HT1080 (cell line): ENCODE results near the gene PTPRE. TPM values are rescaled to one million over a fixed set of nuclear protein-coding genes. Genes with fewer than 3 reads are reported as not detected.
A peak's percentile ranks its signal among the peaks of the same experiment; 100 is the strongest.

ENCODE experiments used
- DNase-seq: peaks from one replicate; pipeline ENCODE4 v3.0.0-alpha.2; 2015; ENCODE audit warnings: low read depth
- polyA plus RNA-seq, 2 experiments: library from polyadenylated mRNA; depleted of rRNA; stranded (reverse); fragments of >200 nt; gene quantifications; 2 replicates each; pipeline ENCODE4 v1.2.3, GENCODE V29; 2015
- total RNA-seq: library from RNA; depleted of rRNA; stranded (reverse); fragments of >200 nt; shearing (Covaris generic); gene quantifications from 2 replicates; pipeline ENCODE4 v1.2.3, GENCODE V29; 2014; rRNA removed

Gene PTPRE, protein sequence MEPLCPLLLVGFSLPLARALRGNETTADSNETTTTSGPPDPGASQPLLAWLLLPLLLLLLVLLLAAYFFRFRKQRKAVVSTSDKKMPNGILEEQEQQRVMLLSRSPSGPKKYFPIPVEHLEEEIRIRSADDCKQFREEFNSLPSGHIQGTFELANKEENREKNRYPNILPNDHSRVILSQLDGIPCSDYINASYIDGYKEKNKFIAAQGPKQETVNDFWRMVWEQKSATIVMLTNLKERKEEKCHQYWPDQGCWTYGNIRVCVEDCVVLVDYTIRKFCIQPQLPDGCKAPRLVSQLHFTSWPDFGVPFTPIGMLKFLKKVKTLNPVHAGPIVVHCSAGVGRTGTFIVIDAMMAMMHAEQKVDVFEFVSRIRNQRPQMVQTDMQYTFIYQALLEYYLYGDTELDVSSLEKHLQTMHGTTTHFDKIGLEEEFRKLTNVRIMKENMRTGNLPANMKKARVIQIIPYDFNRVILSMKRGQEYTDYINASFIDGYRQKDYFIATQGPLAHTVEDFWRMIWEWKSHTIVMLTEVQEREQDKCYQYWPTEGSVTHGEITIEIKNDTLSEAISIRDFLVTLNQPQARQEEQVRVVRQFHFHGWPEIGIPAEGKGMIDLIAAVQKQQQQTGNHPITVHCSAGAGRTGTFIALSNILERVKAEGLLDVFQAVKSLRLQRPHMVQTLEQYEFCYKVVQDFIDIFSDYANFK
- total RNA-seq, result 24.6 and 32.0 TPM in 2 replicates
- polyA plus RNA-seq (2015; cell fraction: cytosol; rRNA removed), result 10.1 and 14.3 TPM in 2 replicates
- 23.4 and 33.9 TPM in 2 replicates for polyA plus RNA-seq (2015; cell fraction: nucleus; rRNA removed)

GRCh38 chr10:127906548-127907377 lies at the start of gene PTPRE:
Gene PTPRE, plus strand, starts transcription at chr10:127907103. Its CDS starts 133,779 bp downstream, at chr10:128040882.
- DNase-seq, result peak; percentile 64

GRCh38 chr10:127860592-127860991 lies 46.3 kb upstream of the PTPRE start:
- no peak for DNase-seq

GRCh38 chr10:127863231-127863825 lies 43.6 kb upstream of the PTPRE start:
- DNase-seq, result peak; percentile 78

GRCh38 chr10:127866276-127867013 lies 40.5 kb upstream of the PTPRE start:
- peak; percentile 65 for DNase-seq

GRCh38 chr10:127867805-127868204 lies 39.1 kb upstream of the PTPRE start:
- no peak for DNase-seq

DNA sequence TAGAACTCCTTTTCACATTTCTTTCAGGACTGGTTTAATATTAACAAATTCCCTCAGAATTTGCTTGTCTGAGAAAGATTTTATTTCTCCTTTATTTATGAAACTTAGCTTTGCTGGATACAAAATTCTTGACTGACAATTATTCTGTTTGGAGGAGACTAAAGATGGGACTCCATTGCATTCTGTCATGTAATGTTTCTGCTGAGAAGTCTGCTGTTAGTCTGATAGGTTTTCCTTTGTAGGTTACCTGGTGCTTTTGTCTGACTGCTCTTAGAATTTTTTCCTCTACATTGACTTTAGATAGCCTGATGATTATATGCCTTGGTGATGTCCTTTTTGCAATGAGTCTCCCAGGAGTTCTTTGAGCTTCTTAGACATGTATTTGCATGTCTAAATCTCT lies 37.6 kb upstream of the PTPRE start:
- no peak for DNase-seq

DNA sequence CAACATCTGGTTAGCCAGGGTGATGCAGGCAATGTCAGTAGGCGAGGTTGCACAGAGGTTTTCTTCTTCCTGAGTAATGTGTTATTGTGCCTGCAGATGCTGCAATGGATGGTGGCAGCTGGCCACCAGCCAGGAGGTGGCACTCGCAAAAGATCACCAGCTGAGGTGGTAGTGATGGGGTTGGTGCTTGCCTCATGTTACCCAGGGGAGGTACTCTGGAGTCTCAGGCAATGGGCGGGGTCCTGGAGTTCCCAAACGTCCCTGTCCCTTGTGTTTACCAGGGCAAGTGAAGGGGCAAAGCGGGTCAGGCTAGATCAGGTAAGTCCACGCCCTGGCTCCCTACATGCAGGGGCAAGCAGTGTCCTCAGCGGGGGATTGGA lies 35.3 kb upstream of the PTPRE start:
- no peak for DNase-seq

GRCh38 chr10:127872011-127872761 lies 34.7 kb upstream of the PTPRE start:
- DNase-seq, result no peak

DNA sequence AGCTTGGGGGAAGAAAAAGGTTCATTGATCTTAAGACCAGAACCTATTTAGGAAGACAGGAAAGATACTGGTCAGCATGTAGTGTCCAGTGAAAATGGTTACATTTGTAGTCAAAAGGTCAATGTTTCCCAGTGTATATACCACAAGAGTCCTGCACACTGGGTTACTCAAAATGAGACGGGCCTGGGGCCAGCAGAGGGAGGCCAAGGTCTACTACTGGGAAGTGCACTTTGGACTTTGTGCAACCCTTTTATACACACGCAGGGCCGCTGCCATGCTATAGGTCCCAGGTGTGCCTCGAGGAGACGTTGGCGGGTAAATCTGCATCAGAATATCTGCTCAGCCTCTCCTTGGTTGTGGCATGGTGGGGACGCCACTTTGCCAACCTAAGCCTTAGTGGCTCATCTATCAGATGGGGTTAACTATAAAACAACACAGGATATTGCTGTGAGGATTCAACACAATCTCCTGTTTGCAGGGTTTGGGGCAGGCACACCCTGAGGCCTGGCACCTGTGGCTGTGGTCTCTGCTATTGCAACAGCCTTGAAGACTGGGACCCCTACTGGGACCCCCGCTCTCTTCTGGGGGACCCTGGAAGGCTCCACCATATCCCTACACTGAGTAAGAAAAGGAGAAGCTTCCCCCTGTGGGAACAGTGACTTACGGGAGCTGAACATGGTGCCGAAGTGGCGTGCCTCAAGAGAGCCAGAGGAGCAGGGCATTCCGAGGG lies 33.9 kb upstream of the PTPRE start:
- no peak for DNase-seq

DNA sequence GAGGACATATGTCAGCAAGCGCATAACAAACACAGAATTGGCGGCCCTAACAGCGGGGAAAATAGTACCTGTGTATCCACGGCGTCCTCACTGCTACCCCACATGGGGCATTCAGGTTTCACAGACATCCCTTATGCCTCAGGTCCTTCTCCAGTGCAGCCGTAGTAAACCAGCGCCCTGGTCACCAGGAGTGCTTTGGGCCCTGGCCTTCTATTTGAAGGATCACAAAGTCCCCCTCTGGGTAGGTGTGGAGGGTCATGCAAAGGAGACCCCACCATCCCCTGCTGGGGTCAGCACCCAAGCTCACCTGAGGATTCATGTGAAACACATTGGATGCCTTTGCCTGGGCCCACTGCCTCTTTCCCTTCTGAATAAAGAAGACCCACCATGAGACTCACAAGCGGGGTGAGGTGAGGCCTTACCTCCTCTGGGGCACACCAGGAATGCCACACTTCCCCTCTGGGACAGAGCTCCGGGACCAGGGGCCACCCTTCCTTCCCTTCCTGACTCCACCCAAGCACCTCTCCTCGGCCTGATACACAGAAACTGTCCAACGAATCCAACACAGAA lies 32.9 kb upstream of the PTPRE start:
- no peak for DNase-seq

GRCh38 chr10:127874671-127875448 lies 32.0 kb upstream of the PTPRE start:
- no peak for DNase-seq

GRCh38 chr10:127875449-127875765 lies 31.5 kb upstream of the PTPRE start:
- DNase-seq, result no peak

- no peak for DNase-seq
Measured at GRCh38 chr10:127875916-127876315, 31.0 kb upstream of the PTPRE start.

DNA sequence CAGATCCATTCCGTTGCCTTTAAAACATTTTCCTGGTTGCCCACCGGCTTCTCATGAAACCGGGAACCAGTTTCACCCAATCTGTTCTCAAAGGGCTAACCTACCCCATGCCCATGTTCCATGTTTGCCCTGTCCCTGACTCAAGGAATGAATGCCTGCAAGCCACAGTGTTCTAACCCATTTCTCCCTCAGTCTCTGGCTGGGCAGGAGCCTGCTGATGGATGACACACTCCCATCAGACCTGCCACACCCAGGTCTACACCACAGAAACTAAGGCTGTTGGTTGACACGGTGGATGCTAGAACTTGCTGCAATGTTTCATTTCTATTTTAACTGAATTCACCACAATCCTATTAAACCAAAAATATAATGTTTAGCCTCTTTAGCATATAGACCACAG lies 29.8 kb upstream of the PTPRE start:
- DNase-seq, result peak; percentile 31

- peak; percentile 35 for DNase-seq
Measured at GRCh38 chr10:127877699-127878098, 29.2 kb upstream of the PTPRE start.

GRCh38 chr10:127878475-127879055 lies 28.3 kb upstream of the PTPRE start:
- DNase-seq, result no peak

GRCh38 chr10:127880557-127880956 lies 26.3 kb upstream of the PTPRE start:
- DNase-seq, result no peak

DNA sequence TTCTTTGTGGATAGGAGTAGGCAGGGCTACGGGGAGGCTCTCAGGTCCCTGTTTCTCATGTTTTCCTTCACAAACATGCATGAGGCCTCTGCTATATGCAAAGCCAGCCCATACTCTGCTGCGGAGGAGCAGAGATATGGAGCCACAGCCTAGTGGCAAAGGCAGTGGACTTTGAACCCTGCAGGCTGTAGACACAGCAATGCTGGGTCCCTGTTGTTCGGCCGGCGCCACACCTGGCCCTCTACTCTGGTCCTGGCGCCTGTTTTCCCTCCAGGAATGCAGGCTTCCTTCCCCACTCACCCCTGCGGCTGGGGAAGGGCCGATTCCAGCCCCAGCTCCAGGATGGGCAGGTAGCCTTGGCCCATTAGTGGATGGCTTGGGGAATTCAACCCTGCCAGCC lies 25.6 kb upstream of the PTPRE start:
- DNase-seq, result no peak
